Vagina (tissue), 2 donors: ENCODE measurements around the gene TMEM129. TPM values are rescaled to one million over a fixed set of nuclear protein-coding genes. Genes with fewer than 3 reads are reported as not detected.
A peak's percentile ranks its signal among the peaks of the same experiment; 100 is the strongest.

Source experiments
- DNase-seq, 2 donors: peaks; one replicate each; pipeline ENCODE4 v3.0.0-alpha.2; 2017; ENCODE audit errors: extremely low spot score in 2 of 2
- H3K27ac ChIP-seq: fragments of 200-600 bp; sonication (generic); one replicate; pipeline ENCODE4 v1.5.1; 2019
- H3K27me3 ChIP-seq: fragments of 200-600 bp; sonication (generic); one replicate; pipeline ENCODE4 v1.5.1; 2019
- H3K36me3 ChIP-seq, 2 donors: fragments of 200-600 bp; sonication (generic); one replicate each; pipeline ENCODE4 v1.5.1; 2017 to 2019
- H3K4me1 ChIP-seq: fragments of 200-600 bp; sonication (generic); one replicate; pipeline ENCODE4 v1.5.1; 2019
- H3K4me3 ChIP-seq, 2 donors: fragments of 200-600 bp; sonication (generic); 1 replicate in 1 of 2; 2 replicates in 1 of 2; pipeline ENCODE4 v1.5.1; 2016 to 2019
- H3K9me3 ChIP-seq: fragments of 200-600 bp; sonication (generic); one replicate; pipeline ENCODE4 v1.5.1; 2019
- POLR2A ChIP-seq, 2 donors: fragments of 450-650 bp; IDR thresholded peaks; one replicate each; pipeline ENCODE4 v1.6.1; 2017; ENCODE audit warnings: antibody characterized with exemption in 2 of 2, mild to moderate bottlenecking in 2 of 2, moderate library complexity in 2 of 2
- POLR2AphosphoS5 ChIP-seq, 2 donors: sonication (generic); formaldehyde crosslinking; IDR thresholded peaks; one replicate each; pipeline ENCODE4 v1.9.0; 2017; ENCODE audit warnings: antibody characterized with exemption in 2 of 2, mild to moderate bottlenecking in 2 of 2, low read depth in 1 of 2; ENCODE audit not compliant: insufficient read depth in 1 of 2
- intact Hi-C: fragments of 100-400 bp; cut with DNase I; formaldehyde crosslinking; loops from one replicate; pipeline ENCODE4 v1.15.1; 2023
- total RNA-seq: library from RNA; depleted of rRNA; stranded (reverse); fragments of >200 nt; gene quantifications from one replicate; pipeline ENCODE4 v1.2.3, GENCODE V29; 2016
- TF ChIP-seq, protein P1 (sequence below), 3 experiments: fragments of 450-650 bp in 2 of 3; fragments of 200-600 bp in 1 of 3; sonication (generic) in 1 of 3; IDR thresholded peaks; one replicate each; pipeline ENCODE4 v1.5.1; 2017 to 2019; ENCODE audit warnings: antibody characterized with exemption in 3 of 3, mild to moderate bottlenecking in 2 of 3, moderate library complexity in 2 of 3

TMEM129 gene
- total RNA-seq, 1 donor from 2014 or later: 50.6 TPM

DNA sequence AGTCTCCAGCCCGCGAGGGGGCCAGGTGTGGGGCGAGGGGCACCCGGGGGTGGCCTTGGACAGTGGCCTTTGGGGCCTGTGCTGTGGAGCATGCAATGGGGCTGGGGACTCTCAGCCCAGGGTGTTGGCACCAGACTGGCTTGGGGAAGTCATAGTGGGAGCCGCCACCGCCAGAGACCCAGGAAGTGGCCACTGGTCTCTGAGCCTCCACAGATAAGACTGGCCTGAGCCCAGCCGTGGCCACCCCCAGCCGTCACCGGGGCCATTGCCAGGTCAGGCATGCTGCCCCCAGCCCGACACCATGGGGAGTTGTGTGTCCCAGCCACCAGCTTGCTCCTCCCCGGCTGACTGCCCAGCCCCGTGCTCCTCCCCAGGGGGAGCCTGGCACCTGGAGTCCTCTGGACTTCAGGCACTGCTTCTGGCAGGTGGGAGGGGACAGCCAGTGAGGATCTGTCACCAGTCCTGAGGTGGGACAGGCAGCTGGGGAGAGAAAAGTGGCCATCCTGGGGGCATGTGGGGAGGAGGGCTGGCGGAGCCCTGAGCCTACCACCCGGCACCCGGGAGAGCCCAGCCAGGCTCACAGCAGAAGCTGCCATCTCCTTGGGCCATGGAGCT, 32.7 kb upstream of the TMEM129 start:
- no peak overlapping the region for H3K4me3 ChIP-seq
- no peak for DNase-seq
- H3K4me1 ChIP-seq: peaks cover 59% of the 10 kb centered on the region
- no peak for TF ChIP-seq POLR2A (IDR thresholded peaks at IDR 0.05)
- TF ChIP-seq, protein P1, sequence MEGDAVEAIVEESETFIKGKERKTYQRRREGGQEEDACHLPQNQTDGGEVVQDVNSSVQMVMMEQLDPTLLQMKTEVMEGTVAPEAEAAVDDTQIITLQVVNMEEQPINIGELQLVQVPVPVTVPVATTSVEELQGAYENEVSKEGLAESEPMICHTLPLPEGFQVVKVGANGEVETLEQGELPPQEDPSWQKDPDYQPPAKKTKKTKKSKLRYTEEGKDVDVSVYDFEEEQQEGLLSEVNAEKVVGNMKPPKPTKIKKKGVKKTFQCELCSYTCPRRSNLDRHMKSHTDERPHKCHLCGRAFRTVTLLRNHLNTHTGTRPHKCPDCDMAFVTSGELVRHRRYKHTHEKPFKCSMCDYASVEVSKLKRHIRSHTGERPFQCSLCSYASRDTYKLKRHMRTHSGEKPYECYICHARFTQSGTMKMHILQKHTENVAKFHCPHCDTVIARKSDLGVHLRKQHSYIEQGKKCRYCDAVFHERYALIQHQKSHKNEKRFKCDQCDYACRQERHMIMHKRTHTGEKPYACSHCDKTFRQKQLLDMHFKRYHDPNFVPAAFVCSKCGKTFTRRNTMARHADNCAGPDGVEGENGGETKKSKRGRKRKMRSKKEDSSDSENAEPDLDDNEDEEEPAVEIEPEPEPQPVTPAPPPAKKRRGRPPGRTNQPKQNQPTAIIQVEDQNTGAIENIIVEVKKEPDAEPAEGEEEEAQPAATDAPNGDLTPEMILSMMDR (IDR thresholded peaks at IDR 0.05): no peak
- TF ChIP-seq POLR2AphosphoS5 (IDR thresholded peaks at IDR 0.05; ENCODE audit: insufficient read depth in 1 of 2, low read depth in 1 of 2): no peak
- H3K27ac ChIP-seq: peak overlapping the region; percentile 39
- no peaks in the 10 kb centered on the region for H3K27me3 ChIP-seq
- no peaks in the 10 kb centered on the region for H3K9me3 ChIP-seq
- H3K36me3 ChIP-seq: no peaks in the 10 kb centered on the region
- intact Hi-C loops: no loop called here

DNA sequence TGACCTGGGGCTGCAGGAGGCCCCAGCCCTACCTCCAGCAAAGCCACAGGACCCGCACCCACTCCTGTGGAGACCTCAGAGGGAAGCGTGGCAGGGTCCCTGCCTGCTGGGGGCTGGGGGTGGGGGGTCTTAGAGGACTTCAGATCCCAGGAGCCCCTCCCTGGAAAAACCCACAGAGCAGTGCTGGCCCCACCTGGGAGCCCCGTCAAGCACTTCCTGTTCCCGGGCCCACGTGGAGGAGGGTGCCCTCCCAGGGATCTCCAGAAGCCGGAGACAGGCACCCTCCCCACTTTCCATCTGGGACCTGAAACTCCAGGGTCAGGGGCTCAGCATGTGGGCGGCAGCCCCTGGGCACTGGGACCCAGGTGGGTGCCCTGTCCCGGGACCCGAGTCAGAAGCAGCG, 32.2 kb upstream of the TMEM129 start:
- Histone ChIP-seq H3K27ac (peak overlapping the region; percentile 39), H3K4me1 (peaks cover 59% of the 10 kb centered on the region)
- intact Hi-C loops: no loop called here

DNA sequence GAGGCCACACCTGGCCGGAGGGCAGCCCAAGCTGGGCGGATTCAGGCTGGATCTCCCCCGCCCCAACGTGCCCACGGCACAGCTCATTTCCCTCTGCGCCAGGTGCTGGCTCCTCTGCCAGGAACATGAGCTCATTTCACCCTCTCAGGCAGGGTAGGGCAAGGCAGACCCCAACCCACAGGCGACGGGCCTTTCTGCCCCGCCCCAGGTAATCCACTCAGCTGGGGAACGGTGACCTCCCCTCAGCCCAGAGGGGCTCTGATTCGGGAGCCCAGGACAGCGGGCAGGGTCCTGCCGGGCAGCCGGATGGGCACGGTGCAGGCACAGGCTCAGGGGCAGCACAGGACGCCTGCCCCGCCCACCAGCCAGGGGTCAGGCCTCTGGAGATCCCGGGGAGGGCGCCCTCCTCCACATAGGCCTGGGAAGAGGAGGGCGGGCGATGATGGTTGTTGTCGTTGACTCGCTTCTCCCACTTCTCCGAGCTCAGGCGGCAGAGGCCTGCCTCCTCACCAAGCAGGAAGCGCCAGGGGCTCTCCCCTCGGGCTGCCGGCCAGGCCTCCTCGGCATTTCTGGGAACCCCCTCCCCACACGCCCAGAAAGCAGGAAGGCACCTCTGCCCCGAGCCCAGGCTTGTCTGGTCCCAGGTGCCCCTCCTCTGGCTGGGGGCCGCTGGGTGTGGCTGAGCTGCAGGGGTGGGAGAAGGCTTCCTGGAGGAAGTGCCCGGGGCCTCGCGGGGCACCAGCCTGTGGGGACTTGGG, 31.3 kb upstream of the TMEM129 start:
- TF ChIP-seq POLR2A (IDR thresholded peaks at IDR 0.05): no peak
- no peak for TF ChIP-seq POLR2AphosphoS5 (IDR thresholded peaks at IDR 0.05; ENCODE audit: insufficient read depth in 1 of 2, low read depth in 1 of 2)
- TF ChIP-seq, protein P1 (IDR thresholded peaks at IDR 0.05): no peak
- DNase-seq: no peak
- Histone ChIP-seq H3K4me3 (no peak overlapping the region), H3K4me1 (peaks cover 54% of the 10 kb centered on the region), H3K27me3 (no peaks in the 10 kb centered on the region), H3K27ac (peak overlapping the region; percentile 69), H3K36me3 (no peaks in the 10 kb centered on the region), H3K9me3 (no peaks in the 10 kb centered on the region)
- intact Hi-C loops: no loop called here

More for the DNA sequence above, 32.2 kb upstream of the TMEM129 start:
- Histone ChIP-seq H3K36me3 (no peaks in the 10 kb centered on the region), H3K9me3 (no peaks in the 10 kb centered on the region), H3K27me3 (no peaks in the 10 kb centered on the region), H3K4me3 (no peak overlapping the region)
- TF ChIP-seq POLR2A (IDR thresholded peaks at IDR 0.05): no peak
- TF ChIP-seq POLR2AphosphoS5 (IDR thresholded peaks at IDR 0.05; ENCODE audit: insufficient read depth in 1 of 2, low read depth in 1 of 2): no peak
- TF ChIP-seq, protein P1 (IDR thresholded peaks at IDR 0.05): no peak
- DNase-seq: no peak

DNA sequence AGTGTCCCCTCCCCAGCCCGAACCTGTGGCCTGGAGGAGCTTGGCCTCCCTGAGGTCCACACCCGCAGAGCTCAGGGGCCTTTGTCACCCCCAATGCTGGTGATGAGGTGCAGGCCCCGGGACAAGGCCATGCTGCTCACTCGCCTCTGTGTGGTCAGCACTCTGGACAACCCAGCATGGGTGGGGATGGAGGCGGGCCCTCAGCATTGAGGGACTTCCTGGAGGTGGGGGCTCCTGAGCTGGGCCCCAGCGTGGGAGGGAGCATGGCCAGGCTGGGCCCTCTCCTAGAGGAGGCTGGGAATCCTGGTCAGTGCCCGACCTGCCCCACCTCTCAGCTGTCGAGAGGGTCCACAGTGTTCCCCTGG, 30.8 kb upstream of the TMEM129 start:
- DNase-seq: no peak
- Histone ChIP-seq H3K27me3 (no peaks in the 10 kb centered on the region), H3K4me3 (no peak overlapping the region), H3K36me3 (no peaks in the 10 kb centered on the region), H3K4me1 (peaks cover 54% of the 10 kb centered on the region), H3K9me3 (no peaks in the 10 kb centered on the region), H3K27ac (peak overlapping the region; percentile 69)
- intact Hi-C loops: no loop called here
- no peak for TF ChIP-seq POLR2A (IDR thresholded peaks at IDR 0.05)

DNA sequence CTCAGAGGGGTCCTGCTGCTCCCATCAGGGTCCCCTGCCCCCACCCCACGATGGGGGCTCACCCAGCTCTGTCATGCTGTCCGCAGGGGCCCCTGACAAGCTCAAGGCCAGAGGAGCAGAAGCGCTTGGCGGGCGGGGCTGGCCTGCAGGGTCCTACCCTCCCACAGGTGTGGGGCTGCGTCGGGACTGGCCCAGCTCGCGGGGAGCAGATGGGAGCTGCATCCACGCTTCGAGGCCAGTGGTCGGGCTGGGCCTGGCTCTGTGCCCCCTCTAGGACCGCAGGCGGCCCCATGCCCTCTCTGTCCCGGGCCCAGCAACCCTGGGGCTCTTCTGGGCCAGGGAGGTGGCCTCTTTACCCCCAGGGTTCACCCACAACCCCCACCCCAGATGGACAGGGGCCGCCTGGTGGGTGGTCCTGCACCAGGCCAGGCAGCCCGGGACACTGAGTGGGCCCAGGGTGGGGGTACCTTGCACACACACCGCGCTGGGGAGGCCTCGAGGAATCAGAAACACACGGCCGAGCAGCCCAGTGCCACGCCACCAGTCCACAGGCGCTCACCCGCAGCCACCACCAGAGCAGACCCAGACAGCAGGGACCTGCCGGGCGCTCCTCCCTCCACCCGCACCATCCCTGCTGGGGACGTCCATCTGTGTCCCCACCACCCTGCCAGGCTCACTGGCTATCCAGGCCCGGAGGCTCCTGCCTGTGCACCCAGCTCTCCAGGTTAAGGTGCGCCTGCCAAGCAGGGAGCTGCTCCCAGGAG, 30.2 kb upstream of the TMEM129 start:
- Histone ChIP-seq H3K4me1 (peaks cover 54% of the 10 kb centered on the region), H3K4me3 (no peak overlapping the region), H3K36me3 (no peaks in the 10 kb centered on the region), H3K9me3 (no peaks in the 10 kb centered on the region), H3K27me3 (no peaks in the 10 kb centered on the region), H3K27ac (peak overlapping the region; percentile 69)
- intact Hi-C loops: no loop called here
- TF ChIP-seq POLR2AphosphoS5 (IDR thresholded peaks at IDR 0.05; ENCODE audit: insufficient read depth in 1 of 2, low read depth in 1 of 2): no peak
- TF ChIP-seq POLR2A (IDR thresholded peaks at IDR 0.05): no peak
- TF ChIP-seq, protein P1 (IDR thresholded peaks at IDR 0.05): no peak
- no peak for DNase-seq
